DMS153 treated with DMSO at 0.1 percent for 48 hours (cell line): ENCODE results near the gene RAD18.
A peak's percentile ranks its signal among the peaks of the same experiment; 100 is the strongest.

Experiments used
- DNase-seq: peaks from one replicate; lab custom pipeline; 2025; ENCODE audit not compliant: unreplicated experiment; lab: John Stamatoyannopoulos, UW

RAD18 gene

DNA sequence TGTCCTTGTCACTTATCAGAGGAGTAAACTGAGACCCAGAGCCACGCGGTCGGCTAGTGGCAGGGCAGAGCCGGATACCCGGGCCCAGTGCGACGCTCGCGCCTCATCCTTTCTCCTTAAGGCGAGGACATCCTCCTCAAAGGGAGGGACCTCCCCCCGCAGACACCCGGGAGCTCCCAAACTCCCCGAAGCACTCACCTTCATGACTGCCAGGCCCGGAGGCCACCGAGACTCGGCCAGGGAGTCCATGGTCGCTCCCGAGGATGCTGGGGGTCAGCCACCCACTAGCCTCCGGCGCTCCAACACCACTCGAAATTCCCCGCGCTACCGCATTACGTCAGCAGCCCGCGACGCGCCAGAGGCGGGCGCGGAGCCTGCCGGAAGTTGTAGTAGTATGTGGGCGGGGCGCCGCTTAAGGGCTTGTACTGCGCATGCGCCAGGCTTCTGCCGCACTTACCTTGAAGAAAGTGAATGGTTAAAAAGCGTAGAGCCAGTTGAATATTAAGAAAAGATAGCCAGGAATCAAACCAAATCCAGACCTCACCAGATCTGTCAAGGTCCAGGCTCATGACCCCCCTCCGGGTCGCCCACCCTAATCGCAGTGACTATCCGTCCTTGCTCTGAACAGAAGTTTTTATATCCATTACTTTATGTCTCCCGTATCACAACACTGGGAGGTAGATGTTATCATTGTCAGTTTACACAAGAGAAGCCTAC is at the start of gene RAD18:
Gene RAD18, minus strand, starts transcription at position 336 of the 717 bp plus-strand sequence. Its CDS starts 87 bp downstream, at position 249.
- DNase-seq = peak; percentile 72

DNA sequence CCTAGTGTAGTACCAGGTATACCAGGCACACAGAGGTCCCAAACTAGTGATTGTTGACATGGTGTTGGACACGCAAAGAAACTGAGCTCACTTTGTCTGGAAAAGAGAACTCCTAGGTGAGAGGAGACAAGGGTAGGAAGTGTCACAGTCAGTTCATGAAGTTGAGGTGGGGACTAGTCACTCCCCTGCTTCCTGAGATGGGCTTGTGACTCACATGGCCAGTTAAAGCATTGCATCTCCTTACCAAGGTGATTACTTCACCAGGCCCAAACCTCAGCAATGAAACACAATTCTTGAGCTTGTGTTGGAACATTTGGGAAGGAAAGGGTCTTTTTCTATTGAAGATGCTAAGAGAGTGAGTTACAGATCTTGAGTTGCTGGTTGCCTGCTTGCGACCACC is 49.2 kb upstream of the RAD18 start:
- no peak for DNase-seq

GRCh38 chr3:9009976-9010545 is 46.8 kb upstream of the RAD18 start:
- no peak for DNase-seq

DNA sequence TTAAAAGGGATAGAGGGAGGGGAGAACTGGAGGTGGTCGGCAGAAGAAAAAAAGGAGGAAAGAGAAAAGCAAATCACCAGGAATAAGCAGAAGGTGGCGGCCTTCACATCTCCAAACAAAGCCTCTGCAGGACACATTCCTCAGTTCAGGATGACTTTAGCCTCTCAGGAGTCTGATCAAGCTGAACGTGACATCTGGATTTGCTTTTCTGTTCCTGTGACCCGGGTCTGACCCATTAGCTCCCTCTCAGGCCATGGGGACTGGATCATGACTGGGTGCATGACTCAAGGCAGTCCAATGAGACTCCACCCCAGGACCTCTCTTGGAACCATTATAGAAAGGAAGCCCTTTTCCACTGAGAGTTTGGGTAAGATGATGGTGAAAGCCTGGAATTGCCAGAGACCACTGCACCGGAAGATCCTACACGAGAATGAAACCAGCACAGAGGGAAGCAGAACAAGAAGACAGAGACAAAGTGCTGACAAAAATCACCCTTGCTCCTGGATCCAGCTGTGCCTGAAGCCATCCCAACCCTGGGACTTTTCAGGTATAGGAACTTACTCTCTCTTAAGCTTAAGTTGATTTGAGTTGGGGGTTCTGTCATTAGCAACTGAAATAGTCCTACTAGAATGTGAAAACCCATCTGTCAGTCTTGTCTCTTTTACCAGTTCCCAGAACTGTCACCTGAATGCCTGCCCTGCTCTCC is 45.4 kb upstream of the RAD18 start:
- no peak for DNase-seq

DNA sequence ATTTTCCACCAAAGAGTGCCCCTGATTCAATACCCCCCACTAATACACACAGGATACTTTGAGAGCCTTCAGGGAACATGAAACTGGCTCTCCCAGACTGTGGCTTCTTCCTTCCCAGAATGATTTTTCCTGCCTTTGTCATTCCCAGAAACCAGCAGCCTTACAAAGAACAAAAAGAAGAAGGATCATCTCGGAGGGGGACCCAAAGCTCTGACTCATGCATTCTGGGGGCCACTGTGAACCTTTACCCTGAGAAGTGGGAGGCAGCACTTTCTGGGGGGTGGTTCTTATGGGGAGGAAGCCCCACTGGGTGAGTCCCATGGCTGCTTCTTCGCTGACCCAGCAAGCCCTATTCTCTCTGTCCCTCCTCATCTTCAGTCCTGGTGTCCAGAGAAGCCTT is 44.7 kb upstream of the RAD18 start:
- no peak for DNase-seq

DNA sequence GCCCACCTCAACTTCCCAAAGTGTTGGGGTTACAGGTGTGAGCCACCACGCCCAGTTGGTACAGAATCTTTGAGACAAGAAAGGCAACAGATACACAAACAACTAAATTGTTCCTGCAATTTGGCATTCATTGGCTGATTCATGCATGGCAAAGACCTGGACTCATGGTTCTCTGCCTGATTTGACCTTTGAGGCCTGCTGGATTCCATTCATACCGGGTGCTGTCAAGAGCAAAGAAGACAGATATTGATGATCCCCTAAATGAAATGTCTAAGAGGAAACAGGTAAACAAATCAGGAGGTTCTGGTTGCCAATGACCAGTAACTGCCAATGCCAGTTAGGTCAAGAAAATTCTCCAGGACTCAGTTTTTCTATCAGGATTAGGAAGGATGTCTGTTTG is 43.9 kb upstream of the RAD18 start:
- no peak for DNase-seq

DNA sequence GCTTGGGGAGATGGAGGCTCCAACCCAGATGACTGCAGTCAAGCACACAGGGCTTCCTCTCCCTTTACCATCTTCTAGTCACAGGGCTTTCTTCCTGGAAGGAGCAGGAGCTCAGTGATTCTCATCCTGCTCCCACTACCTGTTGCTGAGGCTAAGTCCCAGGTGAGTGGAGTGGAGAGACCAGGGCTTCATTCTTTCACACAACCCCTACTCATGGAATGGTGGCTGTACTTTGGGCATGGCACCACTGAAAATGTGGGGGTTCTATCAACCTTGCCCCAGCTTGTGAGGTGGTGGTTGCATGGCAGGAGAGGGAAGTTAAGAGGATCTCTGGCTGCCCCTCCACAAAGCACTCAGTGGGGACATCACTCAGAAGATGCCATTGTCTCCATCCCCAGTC is 36.8 kb upstream of the RAD18 start:
- DNase-seq = no peak

GRCh38 chr3:8997151-8997550 is 33.9 kb upstream of the RAD18 start:
- no peak for DNase-seq

DNA sequence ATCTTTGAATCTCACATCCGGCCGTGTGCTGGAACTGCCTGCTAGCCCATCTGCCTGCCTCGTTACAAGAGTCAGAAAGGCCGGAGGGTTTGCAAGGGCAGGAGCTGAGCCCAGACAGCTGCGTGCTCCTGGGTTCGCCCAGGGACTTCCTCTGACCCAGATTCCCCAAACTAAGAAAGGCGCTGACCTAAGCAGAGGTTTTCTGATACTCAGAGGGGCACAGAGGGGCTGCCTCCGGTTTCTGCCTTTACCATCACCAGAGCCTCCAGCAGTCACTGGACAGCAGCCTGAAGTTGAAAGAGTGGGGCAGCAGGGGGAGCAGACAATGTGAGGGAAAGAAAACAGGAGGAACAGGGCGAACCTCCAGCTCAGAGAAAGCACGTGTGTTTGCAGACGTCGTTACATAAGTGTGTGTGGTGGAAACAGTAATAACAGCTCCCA is 33.4 kb upstream of the RAD18 start:
- no peak for DNase-seq

DNA sequence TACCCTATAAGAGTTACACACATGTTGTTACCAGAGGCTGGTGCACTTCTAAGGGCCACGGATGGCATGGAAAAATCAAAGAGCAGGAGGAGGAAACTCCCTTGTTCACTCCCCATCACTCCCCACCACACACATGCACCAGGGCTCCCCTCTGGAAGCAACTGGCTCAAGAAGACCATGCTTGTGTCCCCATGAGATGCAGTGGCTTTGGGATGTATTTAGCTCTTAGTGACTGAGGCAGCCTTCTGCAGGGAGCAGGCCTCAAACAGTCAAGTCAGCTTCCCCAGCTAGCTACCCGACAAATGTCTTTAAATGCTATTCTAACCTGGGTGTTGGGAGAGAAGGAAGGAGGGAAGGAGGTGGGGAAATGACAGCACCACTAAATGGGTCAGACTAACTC is 32.9 kb upstream of the RAD18 start:
- DNase-seq = no peak

DNA sequence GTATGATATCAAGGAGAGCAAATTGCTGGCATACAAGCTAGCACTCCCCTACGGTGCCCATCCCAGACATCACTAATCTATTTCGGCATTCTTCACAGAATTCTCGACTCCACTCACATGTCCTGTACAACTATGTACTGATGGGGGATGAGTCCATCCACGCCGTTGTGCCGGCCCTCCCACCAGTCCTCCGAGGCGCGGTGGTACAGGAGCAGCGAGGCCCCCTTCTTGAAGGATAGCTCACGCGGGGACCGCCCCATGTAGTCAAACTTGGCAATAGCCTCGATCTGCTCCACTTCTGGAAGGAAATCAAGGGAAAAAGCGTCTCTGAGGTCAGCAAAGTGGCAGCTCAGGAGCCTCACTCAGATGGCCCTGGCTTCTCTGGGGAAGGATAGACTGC is 31.0 kb upstream of the RAD18 start:
- no peak for DNase-seq

DNA sequence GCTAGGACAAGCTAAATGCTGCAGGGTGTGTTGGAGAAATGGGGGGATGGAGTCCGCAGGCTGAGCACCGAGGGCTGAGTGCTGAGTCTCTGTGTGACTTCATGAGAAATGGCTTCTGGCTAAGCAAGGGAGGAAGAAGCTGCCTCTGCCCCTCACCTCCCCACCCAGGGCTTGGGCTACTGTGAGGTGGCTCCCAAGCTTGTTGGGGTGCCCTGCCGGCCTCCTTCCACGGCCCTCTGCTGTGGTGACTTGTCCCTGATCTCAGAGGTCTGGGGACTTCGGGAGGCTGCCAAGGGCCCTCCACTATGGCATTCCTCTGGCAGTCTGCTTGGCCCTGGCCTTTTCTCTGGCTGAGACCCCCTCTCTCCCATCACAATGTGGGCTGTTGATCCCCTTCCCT is 30.1 kb upstream of the RAD18 start:
- no peak for DNase-seq

GRCh38 chr3:8992854-8993253 is 29.6 kb upstream of the RAD18 start:
- no peak for DNase-seq

DNA sequence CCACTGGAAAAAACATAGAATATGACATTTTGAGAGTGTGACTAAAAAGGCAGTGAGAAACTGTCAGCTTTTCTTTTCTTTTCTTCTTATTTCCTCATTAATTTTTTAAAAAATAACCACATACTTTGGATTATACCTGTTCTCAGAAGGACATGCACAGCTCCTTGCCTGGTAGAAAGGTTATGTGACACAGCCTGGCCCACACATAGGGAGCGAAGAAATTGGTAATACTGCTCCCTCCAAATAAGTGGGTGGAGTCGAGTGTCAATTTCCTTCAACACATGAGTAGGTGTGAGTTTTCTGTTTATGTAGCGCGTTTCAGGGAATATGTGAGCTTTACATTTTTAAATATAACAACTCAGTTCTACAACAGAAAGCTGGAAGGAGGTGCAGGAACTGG is 28.9 kb upstream of the RAD18 start:
- no peak for DNase-seq

DNA sequence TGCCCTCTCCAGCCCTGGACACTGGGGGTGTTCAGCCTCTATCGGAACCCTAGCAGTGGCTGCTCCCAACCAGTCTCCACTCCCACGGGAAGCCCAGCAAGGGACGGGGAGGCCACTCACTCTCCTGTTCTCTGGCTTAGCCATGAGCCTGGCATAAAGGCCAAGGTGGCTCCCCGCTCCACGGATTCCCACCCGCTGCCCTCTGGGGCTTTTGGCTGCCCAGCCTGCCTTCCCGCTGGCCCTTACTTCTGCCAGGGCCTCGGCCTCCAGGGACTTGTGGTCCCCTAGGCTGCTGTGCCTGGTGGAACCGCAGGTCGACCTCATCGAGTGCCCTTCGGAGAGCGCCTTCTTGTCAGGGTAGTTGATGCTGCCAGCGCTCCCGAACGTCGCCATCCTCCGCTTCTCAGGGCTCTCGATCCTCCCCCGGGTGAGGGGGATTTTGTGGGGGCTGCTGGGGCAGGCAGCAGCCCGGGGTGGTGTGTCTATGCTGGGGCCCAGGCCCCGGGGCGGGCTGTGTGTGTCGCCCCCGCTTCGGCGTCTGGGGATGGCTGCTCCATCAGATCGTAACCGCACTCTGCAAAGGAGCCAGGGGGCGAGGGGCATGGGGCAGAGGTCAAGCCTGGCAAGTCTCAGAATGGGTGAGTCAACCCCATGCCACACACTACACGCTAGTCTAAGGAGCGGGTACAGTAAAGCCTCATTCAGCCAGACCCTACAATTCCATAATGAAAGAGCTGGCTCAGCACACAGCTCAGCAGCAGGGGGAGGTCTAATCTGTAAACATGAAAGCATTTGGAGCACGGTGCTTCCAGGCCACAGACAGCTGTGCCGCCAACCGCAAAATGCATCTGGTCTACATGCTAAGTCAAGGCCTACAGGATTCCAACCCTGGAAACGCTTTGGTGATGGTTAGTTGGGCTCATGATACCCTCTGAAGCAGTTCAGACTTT is 27.3 kb upstream of the RAD18 start:
- no peak for DNase-seq

DNA sequence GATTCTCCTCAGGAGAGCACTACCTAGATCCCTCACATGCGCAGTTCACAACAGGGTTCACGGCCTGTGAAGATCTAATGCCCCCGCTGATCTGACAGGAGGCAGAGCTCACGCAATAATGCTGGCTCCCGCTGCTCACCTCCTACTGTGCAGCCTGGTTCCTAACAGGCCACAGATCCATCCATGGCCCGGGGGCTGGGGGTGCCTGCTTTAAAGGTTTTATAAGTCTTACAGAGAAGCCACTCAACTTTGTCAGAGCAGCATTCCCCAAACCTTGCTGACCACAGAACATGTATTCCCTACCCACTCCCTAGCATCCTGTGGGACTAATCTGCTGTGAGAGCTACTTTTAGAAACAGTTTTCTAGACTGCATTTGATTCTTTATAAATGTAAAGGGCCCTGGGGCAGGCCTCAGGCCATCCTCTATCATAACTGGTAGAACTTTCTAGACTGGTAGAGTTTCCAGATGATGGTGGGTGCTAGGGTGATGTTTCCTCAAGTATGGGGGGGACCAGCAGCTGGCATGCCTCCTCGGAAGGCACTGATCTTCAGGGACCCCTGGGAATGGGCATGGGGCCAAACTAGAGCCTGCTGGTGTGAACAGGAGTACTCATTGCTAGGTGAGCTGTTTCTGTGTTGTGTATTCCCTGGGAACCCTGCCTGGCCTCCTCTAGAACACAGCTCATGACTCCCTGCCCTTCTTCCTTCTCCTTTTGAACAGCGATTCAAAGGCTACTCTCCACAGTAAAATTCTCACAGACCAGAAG is 25.7 kb upstream of the RAD18 start:
- DNase-seq = no peak

DNA sequence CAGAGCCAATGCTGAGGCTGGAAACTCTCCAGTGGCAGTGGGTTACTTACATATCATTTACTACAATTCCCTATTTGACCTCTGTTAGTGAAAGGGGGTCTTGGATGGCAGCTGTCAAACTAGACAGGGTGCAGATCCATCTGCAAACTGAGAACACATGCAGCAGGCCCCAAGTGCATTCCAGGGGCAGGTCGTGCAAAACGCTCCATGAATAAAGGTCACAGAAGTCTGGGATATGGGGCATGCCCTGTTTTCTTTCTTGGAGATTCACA is 25.0 kb upstream of the RAD18 start:
- no peak for DNase-seq

GRCh38 chr3:8987645-8988383 is 24.5 kb upstream of the RAD18 start:
- DNase-seq = no peak

GRCh38 chr3:8987226-8987625 is 24.0 kb upstream of the RAD18 start:
- DNase-seq = no peak

DNA sequence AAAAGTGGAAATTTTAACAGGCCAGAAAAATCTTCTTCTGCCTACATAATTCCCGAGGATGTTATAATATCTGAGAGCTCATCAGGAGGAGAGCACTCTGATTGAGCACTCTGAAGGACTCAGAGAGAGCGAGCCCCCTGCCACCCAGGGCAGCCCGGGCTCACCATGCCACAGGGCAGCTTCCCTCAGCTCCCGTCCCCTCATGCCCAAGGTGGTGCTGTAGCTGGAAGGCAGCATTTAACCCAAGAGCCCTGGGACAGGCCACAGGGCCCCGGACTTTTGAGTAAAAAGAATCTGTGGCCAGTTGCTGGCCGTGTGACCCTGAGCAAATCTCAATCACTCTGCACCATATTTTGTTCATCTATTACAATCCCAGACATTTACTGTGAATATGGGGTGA is 23.5 kb upstream of the RAD18 start:
- DNase-seq = no peak
